Activated T-cell treated with anti-CD3 and anti-CD28 coated beads, Interleukin-2, amount 50 U/mL, for 72 hours (primary cell): ENCODE results near the gene ANAPC13. TPM values are rescaled to one million over a fixed set of nuclear protein-coding genes. Genes with fewer than 3 reads are reported as not detected.
A peak's percentile ranks its signal among the peaks of the same experiment; 100 is the strongest.

Experiments used
- ATAC-seq, 2 donors: fragments of 150-1000 bp; cut with Tn5 transposase; replicated peaks in 1 of 2; 2 replicates each; pipeline ENCODE4 v1.10.0; 2021; ENCODE audit warnings: moderate library complexity in 2 of 2, mild to moderate bottlenecking in 1 of 2
- DNase-seq, 2 donors: peaks; one replicate each; pipeline ENCODE4 v3.0.0; 2021 to 2022; ENCODE audit warnings: mixed read lengths in 1 of 2
- H3K27ac Mint-ChIP-seq: one replicate; pipeline ENCODE4 v1.8.0; 2022; ENCODE audit warnings: mild to moderate bottlenecking, moderate library complexity, mixed read lengths
- H3K27me3 Mint-ChIP-seq: one replicate; pipeline ENCODE4 v1.8.0; 2022; ENCODE audit warnings: low read depth, mixed read lengths
- H3K36me3 Mint-ChIP-seq, 2 donors: one replicate each; pipeline ENCODE4 v1.8.0; 2022; ENCODE audit warnings: mixed read lengths in 2 of 2, mild to moderate bottlenecking in 1 of 2; ENCODE audit not compliant: insufficient read depth in 2 of 2
- H3K4me1 Mint-ChIP-seq: one replicate; pipeline ENCODE4 v1.8.0; 2022; ENCODE audit warnings: low read depth, mixed read lengths
- H3K4me3 Mint-ChIP-seq, 2 donors: one replicate each; pipeline ENCODE4 v1.8.0; 2022; ENCODE audit warnings: mild to moderate bottlenecking in 2 of 2, mixed read lengths in 2 of 2, moderate library complexity in 2 of 2
- H3K9me3 Mint-ChIP-seq, 2 donors: one replicate each; pipeline ENCODE4 v1.8.0; 2022; ENCODE audit warnings: mixed read lengths in 2 of 2
- total RNA-seq, 2 donors: library from RNA; stranded (reverse); gene quantifications; one replicate each; pipeline ENCODE4 v1.2.3, GENCODE V29; 2022

The ANAPC13 gene, protein sequence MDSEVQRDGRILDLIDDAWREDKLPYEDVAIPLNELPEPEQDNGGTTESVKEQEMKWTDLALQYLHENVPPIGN
- 10 to 100 TPM; 40.0 to 47.6 TPM for total RNA-seq

DNA sequence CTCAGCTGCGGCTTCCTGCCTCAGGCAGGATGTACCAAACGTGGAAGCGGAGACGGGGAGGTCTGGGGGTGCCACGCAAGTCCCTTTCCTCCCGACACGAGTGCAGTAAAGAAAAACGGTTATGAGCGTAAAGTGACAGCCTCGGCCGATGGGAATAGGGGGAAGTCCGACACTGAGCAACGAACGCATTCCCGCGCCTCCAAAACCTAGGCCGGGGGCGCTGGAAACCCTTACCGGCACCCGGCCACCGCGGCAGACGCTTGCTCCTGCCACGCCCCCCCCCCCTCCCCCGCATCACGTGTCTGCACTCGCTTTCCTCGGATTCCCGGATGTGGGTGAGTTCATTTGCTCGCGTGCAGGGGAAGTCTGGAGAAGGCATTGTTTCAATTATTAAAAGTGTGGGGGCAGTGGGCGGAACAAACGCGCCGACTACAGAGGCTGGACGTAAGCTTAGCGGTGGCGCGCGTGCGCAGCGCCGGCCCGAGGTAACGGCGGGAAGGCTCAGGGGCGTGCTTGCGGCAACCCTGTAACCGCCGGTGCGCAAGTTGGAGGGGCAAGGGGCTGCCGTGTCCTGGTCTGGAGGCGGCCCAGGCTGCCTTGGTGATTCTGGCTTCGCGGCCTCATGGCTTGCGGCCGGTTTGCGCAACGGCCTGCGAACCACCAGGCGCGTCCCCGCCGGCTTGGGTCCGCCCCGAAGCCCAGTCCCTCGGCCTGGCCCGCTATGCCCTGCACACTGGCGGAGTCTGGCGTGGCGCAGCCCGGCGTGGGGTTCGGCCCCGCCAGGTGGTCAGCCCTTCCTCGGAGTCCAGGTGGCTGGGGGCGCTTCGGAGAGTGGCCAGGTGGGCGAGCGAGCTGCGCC, at the start of gene ANAPC13, which contains the start of gene CEP63:
Gene ANAPC13, minus strand, starts transcription at position 268 of the 859 bp plus-strand sequence. CDS start 3,081 bp downstream, outside the sequence.
Gene CEP63, plus strand, starts transcription at position 340 of the 859 bp plus-strand sequence. CDS start 9,264 bp downstream, outside the sequence.
- H3K27me3 Mint-ChIP-seq, result no peaks in the 10 kb centered on the region
- peak within 1 kb of the TSS; percentile 90 to 98 for H3K4me3 Mint-ChIP-seq
- peaks cover 73% of the 10 kb centered on the region for H3K4me1 Mint-ChIP-seq
- DNase-seq (peak; percentile 90 to 94), ATAC-seq (peak; percentile 86 to 87)
- H3K9me3 Mint-ChIP-seq, result no peaks in the 10 kb centered on the region
- peak within 1 kb of the TSS; percentile 95 for H3K27ac Mint-ChIP-seq
- H3K36me3 Mint-ChIP-seq, result peaks cover 16 to 26% of the 10 kb centered on the region in 2 donors

DNA sequence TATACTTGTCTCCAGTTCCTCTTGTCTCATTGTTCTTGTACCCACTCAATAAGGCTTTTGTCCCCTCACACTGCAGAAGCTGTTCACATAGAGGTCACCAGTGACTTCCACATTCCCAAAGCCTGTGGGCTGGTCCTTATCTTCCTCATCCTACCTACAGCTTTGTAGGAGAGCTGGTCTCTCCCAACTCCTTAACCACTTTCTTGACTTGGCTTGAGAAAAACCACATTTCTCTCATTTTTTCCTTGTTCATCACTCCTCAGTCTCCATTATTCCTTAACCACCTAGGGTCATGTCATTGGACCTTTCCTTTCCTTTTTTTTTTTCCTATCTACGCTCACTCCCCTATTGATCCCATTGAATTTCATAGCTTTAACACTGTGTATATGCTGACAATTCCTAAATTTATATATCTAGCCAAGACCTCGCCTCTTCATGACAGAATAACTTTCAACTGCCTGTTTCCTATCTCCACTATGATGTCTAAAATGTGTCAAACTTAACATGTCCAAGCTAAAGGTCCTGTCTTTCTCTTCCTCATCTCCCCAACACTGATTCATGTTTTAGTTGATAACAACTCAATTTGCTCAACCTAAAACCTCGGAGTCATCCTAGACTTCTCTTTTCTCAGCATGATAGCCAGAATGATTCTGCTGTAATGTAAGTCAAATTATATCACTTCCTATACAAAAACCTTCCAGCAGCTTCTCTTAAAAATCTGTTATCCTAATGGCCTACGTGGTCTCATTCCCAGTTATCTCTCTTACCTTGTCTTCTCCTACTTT, 49.6 kb upstream of the ANAPC13 start:
- peaks cover 4 to 11% of the 10 kb centered on the region in 2 donors for H3K36me3 Mint-ChIP-seq
- no peaks in the 10 kb centered on the region for H3K9me3 Mint-ChIP-seq
- no peaks in the 10 kb centered on the region for H3K4me1 Mint-ChIP-seq
- H3K27me3 Mint-ChIP-seq, result no peaks in the 10 kb centered on the region
- ATAC-seq (no peak), DNase-seq (no peak)
- no peak overlapping the region for H3K4me3 Mint-ChIP-seq
- H3K27ac Mint-ChIP-seq, result no peak overlapping the region

DNA sequence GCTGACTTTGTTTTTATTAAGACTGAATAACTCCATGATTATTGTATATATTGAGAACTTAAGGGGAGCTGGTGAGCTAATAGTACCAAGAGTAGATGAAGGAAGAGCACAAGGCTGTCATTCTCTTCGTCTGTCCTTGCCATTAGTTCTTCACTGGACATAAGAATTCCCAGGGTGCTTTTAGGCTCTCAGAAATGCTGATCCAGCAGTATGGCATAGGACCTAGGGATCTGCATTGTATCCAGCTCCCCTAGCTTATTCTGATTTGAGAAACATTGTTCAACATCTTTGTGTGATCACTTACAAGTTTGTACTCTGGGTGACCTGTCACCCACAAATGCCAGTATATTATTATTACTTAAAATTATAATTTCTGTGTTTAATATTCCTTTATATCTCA, 47.7 kb upstream of the ANAPC13 start:
- Mint-ChIP-seq H3K36me3 (peaks cover 4 to 10% of the 10 kb centered on the region in 2 donors), H3K27me3 (no peaks in the 10 kb centered on the region), H3K27ac (no peak overlapping the region), H3K9me3 (no peaks in the 10 kb centered on the region), H3K4me1 (no peaks in the 10 kb centered on the region), H3K4me3 (no peak overlapping the region)
- DNase-seq, result no peak
- no peak for ATAC-seq

DNA sequence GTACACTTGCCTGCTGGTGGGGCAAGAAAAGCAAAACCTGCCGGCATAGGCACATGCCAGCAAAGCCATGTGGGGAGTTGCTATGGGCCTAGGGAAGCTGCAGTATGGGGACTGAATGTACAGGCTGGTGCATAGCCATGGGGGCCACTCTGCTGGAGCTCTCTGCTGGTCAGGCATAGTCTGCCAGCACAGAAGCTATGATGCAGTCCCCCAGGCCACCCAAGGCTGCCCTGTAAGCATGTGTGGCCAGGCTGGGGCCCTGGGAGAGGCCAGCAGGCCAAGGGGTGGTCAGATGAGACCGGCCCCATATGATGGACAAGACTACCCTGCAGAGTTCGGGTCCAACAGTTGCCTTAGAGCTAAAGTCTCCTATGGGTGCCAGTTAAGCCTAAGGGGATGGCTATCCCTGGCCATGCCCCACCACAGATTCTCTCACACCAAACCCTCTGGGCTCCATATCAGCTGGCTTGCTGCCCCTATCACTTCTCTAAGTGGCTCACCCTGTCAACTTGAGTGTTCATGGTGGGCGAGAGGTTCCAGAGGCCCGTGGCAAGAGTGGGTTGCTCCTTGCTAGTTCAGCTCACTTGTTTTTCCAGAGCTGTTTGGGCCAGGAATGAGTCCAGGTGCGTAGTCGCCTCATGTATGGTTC, 41.9 kb upstream of the ANAPC13 start:
- no peaks in the 10 kb centered on the region for H3K4me1 Mint-ChIP-seq
- no peaks in the 10 kb centered on the region for H3K27me3 Mint-ChIP-seq
- peaks cover 31 to 38% of the 10 kb centered on the region in 2 donors for H3K36me3 Mint-ChIP-seq
- no peak overlapping the region for H3K4me3 Mint-ChIP-seq
- peaks cover 18 to 20% of the 10 kb centered on the region in 2 donors for H3K9me3 Mint-ChIP-seq
- DNase-seq, result no peak
- no peak for ATAC-seq
- no peak overlapping the region for H3K27ac Mint-ChIP-seq

DNA sequence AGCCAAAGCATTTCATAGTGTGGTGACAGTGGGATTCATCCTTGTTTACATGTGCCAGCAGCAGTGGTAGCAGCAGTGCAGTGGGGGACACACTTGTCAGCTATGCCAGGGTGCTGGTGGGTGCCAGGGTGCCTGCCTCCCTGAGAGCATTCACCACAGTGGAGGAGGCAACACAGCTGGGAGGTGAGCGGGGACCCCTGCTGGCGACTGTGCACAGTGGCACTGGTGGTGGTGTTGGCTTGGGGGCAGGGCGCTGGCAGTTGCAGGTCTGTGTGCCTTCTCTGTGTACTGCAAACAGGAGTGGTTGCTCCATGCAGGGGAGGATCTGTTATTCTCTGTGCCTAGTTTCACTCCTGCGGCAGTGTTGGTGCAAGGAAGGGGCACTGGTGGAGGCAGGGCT, 41.3 kb upstream of the ANAPC13 start:
- Mint-ChIP-seq H3K36me3 (peaks cover 36 to 43% of the 10 kb centered on the region in 2 donors), H3K27me3 (no peaks in the 10 kb centered on the region), H3K4me3 (no peak overlapping the region), H3K4me1 (no peaks in the 10 kb centered on the region), H3K27ac (no peak overlapping the region), H3K9me3 (peaks cover 22 to 25% of the 10 kb centered on the region in 2 donors)
- no peak for ATAC-seq
- DNase-seq, result peak; percentile 2 to 12

DNA sequence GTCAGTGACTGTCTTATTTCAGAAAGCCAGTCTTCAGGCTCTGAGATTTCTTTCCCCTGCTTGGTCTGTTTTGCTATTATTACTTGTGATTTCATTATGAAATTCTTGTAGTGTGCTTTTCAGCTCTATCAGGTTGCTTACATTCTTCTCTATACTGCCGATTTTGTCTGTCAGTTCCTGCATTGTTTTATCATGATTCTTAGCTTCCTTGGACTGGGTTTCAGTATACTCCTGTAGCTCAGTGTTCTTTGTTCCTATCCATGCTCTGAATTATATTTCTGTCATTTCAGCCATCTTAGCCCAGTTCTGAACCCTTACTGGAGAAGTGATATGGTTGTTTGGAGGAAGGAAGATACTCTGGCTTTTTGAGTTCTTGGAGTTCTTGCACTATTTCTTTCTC, 40.5 kb upstream of the ANAPC13 start:
- Mint-ChIP-seq H3K36me3 (peaks cover 36 to 47% of the 10 kb centered on the region in 2 donors), H3K27me3 (no peaks in the 10 kb centered on the region), H3K4me3 (no peak overlapping the region), H3K27ac (no peak overlapping the region), H3K9me3 (peaks cover 26 to 27% of the 10 kb centered on the region in 2 donors), H3K4me1 (no peaks in the 10 kb centered on the region)
- ATAC-seq, result no peak
- no peak for DNase-seq

DNA sequence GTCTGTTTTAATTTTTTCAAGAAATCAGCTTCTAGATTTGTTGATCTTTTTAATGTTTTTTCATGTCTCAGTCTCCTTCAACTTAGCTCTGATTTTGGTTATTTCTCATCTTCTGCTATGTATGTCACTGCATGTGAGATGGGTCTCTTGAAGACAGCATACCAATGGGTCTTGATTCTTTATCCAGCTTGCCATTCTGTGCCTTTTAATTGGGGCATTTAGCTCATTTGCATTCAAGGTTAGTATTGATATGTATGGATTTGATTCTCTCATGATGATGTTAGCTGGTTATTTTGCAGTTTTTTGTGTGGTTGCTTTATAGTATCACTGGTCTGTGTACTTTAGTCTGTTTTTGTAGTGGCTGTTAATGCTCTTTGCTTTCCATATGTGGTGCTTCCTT, 39.5 kb upstream of the ANAPC13 start:
- H3K27me3 Mint-ChIP-seq, result no peaks in the 10 kb centered on the region
- DNase-seq (no peak), ATAC-seq (no peak)
- no peak overlapping the region for H3K4me3 Mint-ChIP-seq
- H3K9me3 Mint-ChIP-seq, result peaks cover 26 to 29% of the 10 kb centered on the region in 2 donors
- no peaks in the 10 kb centered on the region for H3K4me1 Mint-ChIP-seq
- H3K27ac Mint-ChIP-seq, result no peak overlapping the region
- H3K36me3 Mint-ChIP-seq, result peaks cover 40 to 49% of the 10 kb centered on the region in 2 donors

DNA sequence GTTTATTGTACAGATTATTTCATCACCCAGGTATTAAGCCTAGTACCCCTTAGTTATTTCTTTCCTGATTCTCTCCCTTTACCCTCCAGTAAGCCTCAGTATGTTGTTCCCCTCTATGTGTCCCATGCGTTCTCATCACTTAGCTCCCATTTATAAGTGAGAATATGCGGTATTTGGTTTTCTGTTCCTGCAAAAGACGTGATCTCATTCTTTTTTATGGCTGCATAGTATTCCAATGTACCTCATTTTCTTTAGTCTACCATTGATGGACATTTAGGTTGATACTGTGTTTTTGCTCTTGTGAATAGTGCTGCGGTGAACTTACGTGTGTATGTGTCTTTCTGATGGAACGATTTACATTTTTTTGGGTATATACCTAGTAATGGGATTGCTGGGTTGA, 36.8 kb upstream of the ANAPC13 start:
- H3K36me3 Mint-ChIP-seq, result peaks cover 44 to 70% of the 10 kb centered on the region in 2 donors
- H3K4me1 Mint-ChIP-seq, result peaks cover 4% of the 10 kb centered on the region
- peaks cover 28 to 29% of the 10 kb centered on the region in 2 donors for H3K9me3 Mint-ChIP-seq
- no peaks in the 10 kb centered on the region for H3K27me3 Mint-ChIP-seq
- no peak for DNase-seq
- no peak for ATAC-seq
- H3K27ac Mint-ChIP-seq, result no peak overlapping the region
- no peak overlapping the region for H3K4me3 Mint-ChIP-seq

DNA sequence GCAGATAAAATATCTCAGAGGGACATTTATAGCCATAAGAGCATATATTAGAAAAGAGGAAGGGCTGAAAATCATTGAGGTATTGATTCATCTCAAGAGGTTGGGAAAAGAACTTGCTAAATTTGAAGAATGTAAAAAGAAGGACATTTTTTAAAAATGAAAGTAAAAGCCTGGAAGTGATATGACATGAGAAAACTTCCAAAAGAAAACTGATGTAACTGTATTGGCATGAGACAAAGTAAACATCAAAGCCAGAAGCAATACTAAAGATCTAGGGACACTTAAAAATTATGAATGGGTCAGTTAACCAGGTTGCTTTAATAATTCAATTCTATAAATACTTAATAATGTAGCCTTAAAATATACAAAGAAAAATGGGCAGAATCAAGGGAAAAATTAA, 32.0 kb upstream of the ANAPC13 start:
- Mint-ChIP-seq H3K36me3 (peaks cover 17 to 47% of the 10 kb centered on the region in 2 donors), H3K4me3 (peak overlapping the region in 1 of 2 donors; percentile 14), H3K27ac (no peak overlapping the region), H3K27me3 (no peaks in the 10 kb centered on the region), H3K9me3 (peaks cover 10 to 15% of the 10 kb centered on the region in 2 donors), H3K4me1 (peaks cover 6% of the 10 kb centered on the region)
- DNase-seq (no peak), ATAC-seq (no peak)

DNA sequence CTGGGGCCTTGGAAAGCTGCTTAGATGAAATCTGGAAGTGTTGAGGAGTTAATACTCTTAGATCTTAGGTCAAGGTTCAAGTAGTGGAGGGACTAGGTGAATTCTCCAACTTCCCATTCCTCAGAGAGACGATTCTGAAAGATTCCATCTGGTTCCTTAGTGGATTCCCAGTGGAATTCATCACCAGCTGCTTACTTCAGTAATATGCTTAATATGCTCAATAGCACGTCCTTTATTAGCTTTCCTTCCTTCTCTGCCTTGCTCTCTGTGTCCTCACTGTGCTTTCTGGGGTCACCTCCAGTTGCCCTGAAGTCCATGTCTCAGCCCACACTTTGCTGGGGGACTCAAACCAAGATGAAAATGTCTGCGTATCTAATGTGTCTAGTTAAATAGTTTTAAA, 31.1 kb upstream of the ANAPC13 start:
- Mint-ChIP-seq H3K4me3 (no peak overlapping the region), H3K27ac (no peak overlapping the region), H3K27me3 (no peaks in the 10 kb centered on the region), H3K4me1 (peaks cover 6% of the 10 kb centered on the region), H3K9me3 (peaks cover 3 to 7% of the 10 kb centered on the region in 2 donors), H3K36me3 (peaks cover 10 to 39% of the 10 kb centered on the region in 2 donors)
- ATAC-seq (no peak), DNase-seq (no peak)

DNA sequence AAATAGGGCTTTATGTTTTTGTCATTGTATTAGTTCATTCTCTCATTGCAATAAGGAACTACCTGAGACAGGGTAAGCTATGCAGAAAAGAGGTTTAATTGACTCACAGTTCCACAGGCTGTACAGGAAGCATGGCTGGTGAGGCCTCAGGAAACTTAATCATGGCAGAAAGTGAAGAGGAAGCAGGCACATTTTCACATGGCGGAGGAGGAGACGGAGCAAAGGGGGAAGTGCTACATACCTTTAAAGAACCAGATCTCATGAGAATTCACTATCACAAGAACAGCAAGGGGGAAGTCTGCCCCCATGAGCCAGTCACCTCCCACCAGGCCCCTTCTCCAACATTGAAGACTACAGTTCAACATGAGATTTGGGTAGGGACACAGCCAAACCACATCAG, 25.7 kb upstream of the ANAPC13 start:
- H3K4me3 Mint-ChIP-seq, result no peak overlapping the region
- peaks cover 9% of the 10 kb centered on the region for H3K4me1 Mint-ChIP-seq
- no peak overlapping the region for H3K27ac Mint-ChIP-seq
- H3K9me3 Mint-ChIP-seq, result peaks cover 1 to 3% of the 10 kb centered on the region in 2 donors
- ATAC-seq (no peak), DNase-seq (no peak)
- no peaks in the 10 kb centered on the region for H3K27me3 Mint-ChIP-seq
- peaks cover 19 to 34% of the 10 kb centered on the region in 2 donors for H3K36me3 Mint-ChIP-seq

DNA sequence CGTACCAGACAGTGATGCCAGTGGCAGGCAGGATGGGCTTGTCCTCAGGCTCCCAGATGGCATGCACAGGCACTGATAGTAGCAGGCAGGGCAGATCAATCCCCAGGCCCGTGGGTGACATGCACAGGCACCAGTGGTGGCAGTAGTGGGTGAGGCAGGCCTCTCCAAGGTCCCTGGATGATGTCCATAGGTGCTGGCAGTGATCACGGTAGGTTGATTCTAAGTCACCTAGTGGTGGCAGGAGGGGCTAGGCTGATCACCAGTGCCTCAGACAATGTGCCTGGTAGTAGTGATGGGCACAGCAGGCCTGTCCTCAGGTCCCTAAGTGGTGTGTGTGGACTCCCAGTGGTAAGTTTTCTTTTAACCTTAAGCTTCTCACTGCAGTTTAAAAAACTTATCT, 19.7 kb upstream of the ANAPC13 start:
- H3K36me3 Mint-ChIP-seq, result peaks cover 36 to 66% of the 10 kb centered on the region in 2 donors
- DNase-seq (no peak), ATAC-seq (no peak)
- H3K4me3 Mint-ChIP-seq, result no peak overlapping the region
- H3K9me3 Mint-ChIP-seq, result peaks cover 13 to 25% of the 10 kb centered on the region in 2 donors
- no peak overlapping the region for H3K27ac Mint-ChIP-seq
- peaks cover 13% of the 10 kb centered on the region for H3K4me1 Mint-ChIP-seq
- no peaks in the 10 kb centered on the region for H3K27me3 Mint-ChIP-seq
